HG02938 (cell line): Measurements from ENCODE around the gene CNOT4.
"Not testable (repeated sequence)": the region's sequence is repeated elsewhere in the genome, so short reads cannot be mapped to it uniquely, and the experiment has no call there.

ENCODE experiments used
- ATAC-seq: cut with Tn5 transposase; IDR thresholded peaks from one replicate; pipeline ENCODE4 v1.9.1; 2021; ENCODE audit warnings: mild to moderate bottlenecking, moderate library complexity; ENCODE audit not compliant: unreplicated experiment

Gene CNOT4

DNA sequence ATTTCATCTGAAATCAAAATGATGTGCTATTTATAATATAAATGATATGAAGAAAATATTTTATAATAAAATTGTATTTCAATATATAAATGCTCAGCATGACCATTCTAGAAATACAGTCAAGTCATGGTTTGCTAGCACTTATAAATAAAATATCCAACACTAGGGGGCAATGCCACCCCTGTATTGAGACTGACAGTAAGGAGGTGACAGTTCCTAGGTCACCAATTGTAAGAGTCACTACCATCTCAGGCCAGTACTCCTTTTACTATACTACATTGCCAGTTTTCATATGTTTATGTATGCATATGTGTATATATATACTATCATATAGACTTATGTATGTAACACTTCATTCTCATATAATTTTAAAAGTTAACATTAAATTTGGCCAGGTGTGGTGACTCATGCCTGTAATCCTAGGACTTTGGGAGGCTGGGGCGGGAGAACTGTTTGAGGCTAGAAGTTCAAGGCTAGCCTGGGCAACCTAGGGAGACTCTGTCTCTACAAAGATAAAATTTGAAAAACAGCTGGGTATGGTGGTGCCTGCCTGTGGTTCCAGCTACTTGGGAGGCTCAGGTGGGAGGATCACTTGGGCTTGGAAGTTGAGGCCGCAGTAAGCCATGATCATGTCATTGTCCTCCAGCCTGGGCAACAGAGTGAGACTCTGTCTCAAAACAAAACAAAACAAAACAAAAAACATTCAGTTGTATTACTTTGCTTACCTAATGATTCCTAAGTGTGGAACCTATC, 2.4 kb upstream of the CNOT4 start:
- ATAC-seq, result peak; percentile 41

DNA sequence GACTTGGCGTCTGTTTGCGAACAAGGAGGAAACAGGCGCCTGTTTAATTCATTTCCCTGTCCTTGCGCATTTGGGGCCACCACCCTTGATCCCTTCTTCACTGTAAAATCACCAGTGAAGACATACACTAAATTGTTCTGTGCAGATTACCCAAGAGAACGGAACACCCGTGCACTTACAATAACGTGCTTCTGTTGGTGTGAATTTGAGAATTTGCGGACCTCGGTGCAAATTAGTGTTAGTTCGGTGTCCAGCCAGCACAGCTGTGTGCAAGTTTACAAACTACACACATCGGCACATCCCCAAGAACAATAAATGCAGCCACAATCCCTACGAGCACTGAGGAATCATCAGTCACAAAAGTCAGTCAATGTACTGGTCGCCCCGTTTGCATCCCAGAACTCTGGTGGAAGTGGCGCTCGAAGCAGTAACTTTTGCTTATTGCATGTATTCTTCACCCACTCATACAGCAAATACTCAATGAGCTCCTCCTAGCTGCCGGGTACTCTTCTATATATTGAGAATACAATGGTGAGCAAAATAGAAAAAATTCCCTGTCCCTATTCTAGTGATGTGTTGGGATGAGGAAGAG, 786 bp upstream of the CNOT4 start:
- ATAC-seq, result no peak

DNA sequence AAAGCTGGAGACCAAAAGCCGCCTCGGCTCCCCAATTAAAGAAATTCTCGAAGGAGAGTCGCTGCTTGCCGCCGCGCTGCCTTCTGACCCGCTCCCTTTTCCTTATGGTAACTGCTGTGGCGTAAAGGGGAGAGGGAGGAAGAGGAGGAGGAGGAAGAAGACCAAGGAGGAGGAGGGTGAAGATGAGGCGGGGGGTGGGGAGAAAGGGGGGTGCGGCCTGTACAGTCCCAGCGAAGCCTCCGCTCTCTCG, 388 bp downstream of the CNOT4 start:
- no peak for ATAC-seq

DNA sequence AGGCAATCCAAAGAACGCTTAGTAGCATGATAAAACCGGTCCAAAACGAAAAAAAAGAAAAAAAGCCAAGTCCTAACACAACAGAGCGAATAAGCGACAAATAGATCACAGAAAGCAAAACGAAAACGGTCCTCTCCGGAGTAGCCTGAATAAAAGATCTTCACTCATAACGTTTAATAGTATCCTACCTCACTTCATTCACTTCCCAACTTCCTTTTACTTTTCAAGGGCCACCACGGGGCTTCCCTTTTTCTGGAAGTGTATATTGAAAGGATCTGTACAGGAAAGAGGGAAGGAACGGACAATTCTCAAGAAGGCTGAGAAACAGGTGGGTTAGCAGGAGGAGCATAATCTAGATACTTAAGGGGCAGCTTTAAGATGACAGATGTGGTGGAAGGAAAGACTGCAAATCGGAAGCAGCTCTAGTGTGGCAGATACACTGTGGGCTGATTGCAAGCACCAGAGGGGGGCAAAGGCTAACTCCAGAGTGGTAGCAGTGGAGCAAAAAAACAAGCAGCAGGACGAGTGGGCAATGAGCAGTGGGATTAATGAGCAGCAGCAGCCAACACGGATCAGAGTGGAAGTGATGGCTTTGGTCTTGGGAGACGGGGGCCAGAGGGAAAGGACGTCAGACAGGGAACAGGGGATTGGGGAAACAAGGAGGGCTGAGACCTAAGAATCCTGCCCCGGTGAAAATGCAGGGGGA, 866 bp downstream of the CNOT4 start:
- ATAC-seq, result peak; percentile 30

DNA sequence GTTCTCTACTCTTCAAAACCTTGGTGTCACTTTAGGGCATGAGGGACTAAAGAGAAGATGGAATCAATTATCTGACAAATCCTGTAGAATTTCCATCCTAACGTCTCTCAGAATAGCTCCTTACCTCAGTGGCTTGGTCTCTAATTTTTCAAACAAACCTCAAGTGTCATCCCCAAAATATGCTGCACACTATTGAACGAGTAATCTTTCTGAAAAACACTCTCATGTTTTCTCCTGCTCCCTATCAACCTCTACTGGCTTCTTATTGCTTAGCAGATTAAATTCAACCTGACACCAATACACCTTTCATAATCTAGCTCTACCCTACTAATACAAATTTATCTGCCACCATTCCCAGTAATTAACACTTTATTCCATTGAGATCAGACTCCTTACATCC, 8.5 kb downstream of the CNOT4 start:
- ATAC-seq, result no peak

DNA sequence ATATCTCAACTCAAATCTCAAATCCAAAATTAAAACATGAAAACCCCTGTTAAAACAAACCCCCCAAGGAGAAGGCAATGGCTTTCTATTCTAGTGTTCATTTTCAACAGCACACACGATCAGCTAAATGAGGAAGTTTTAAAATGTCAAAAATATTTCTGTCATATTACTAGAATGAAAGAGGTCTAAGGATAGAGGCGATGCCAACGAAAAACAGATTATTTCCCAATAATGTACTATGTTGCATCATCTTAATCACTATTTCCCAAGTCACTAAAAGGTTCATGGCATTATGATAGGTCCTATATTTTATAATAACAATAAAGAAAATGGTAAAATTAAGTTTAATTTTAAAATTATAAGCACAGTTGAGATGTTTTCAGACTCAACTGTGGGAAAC, 10.1 kb downstream of the CNOT4 start:
- ATAC-seq, result no peak

DNA sequence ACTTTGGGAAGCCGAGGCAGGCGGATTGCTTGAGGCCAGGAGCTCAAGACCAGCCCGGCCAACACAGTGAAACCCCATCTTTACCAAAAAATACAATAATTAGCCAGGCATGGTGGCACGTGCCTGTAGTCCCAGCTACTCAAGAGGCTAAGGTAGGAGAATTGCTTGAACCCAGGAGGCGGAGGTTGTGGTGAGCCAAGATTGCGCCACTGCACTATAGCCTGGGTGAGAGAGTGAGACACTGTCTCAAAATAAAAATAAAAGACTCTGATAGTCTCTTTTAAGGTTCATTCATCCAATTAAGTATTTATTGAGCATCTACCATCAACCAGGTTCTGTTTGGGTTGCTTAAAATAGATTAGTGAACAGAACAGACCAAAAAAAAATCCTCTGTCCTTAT, 12.7 kb downstream of the CNOT4 start:
- not testable (repeated sequence) for ATAC-seq

DNA sequence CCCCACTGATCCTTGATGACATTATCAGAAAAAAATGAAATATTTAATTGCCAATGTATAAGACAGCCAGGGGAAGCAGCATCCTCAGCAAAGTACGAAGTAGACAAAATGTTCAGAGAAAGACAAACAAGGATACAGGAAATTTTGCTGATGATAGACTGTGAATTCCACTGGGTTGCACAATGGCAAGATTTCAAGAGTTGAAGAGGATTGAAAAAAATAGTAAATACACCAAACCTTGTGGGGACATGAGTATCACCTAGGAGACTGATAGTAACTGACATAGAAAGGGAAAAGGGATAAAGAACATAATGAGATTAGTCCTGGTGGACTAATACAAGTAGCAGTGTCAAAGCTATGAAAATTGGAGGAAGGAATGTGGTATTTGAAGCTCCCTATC, 16.5 kb downstream of the CNOT4 start:
- ATAC-seq, result no peak

DNA sequence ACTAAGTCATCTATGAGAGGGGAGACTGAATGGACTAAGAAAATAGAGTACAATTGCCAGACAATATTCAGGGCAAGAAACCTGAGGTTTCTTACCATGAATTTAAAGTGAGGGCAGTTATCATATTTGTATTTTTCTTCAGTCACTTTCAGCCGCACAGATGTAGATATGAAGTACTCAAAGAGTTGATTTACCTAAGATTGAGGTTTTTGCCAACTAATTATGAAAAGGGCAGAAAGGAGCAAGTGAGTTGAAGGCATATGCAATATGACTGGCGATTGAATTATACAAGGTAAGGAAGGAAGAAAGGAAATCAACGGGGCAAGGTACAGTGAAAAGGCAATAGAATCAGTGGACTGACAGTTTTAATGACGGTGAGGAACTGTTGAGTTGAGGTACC, 17.8 kb downstream of the CNOT4 start:
- ATAC-seq, result no peak

DNA sequence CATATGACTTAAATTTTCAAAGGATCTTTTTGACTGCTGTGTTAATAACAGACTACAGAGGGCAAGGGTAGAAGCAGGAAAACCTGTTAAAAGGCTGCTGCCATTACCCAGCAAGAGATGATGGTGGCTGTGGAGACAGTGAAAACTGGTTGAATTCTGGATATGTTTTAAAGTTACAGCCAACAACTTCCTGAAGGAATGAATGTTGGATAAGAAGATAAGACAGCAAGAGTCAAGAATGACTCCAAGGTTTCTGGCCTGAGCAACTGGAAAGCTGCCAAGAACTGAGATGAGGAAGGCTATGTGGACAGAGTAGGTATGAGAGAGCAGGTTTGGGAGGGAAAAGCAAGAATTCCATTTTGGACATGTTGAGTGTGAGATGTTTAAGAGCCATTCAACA, 19.1 kb downstream of the CNOT4 start:
- ATAC-seq, result no peak

DNA sequence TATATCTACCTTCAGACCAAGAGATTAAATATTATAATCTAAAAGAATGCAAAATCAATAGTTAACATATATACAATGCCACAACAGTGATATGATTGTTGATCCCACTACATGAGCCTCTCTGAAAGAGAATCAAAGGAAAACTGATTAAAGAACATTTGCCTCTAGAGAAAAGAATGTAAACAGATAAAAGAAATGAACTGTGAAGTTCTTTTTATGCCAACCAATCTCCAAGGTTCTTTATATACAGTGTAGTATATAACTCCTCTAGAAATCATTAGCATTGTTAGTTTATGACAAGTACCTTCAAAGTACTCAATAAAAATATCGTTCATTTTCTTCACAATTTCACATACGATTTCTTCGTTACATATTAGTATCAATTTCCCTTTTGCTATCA, 20.1 kb downstream of the CNOT4 start:
- ATAC-seq, result no peak

DNA sequence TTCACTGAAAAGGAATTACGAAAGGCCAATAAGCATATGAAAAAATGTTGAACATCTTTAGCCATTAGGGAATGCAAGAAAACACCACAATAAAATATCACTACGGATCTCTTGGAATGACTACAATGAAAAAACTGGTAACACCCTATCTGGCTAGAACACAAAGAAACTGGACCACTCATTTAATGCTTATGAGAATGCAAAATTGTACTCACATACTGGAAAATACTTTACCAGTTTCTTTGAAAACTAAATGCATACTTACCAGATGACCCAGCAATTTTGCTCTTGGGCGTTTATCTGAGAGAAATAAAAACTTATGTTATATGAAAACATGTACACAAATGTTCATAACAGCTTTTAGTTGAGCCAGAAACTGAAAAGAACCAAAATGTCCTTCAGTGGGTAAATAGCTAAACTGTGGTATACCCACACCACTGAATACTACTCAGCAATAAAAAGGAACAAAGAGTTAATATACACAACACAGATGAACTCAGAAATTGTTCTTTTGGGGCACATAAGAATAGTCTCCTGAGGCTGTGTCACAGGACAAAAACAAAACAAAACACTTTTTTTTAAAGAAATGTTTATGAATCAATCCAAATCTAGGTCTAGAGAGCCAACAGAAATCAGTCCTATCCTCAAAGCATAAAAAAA, 23.5 kb downstream of the CNOT4 start:
- ATAC-seq, result no peak

DNA sequence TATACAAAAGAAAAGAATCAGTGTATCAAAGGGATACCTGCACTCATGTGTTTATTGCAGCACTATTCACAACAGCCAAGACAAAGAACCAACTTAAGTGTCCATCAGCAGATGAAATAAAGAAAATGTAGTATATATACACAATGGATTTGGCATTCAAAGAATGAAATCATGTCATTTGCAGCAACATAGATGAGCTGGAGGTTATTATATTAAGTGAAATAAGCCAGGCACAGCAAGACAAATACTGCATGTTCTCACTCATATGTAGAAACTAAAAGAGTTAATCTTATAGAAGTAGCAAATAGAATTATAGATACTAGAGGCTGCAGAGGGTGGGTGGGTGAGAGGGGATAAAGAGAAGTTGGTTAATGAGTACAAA, 28.3 kb downstream of the CNOT4 start:
- no peak for ATAC-seq

DNA sequence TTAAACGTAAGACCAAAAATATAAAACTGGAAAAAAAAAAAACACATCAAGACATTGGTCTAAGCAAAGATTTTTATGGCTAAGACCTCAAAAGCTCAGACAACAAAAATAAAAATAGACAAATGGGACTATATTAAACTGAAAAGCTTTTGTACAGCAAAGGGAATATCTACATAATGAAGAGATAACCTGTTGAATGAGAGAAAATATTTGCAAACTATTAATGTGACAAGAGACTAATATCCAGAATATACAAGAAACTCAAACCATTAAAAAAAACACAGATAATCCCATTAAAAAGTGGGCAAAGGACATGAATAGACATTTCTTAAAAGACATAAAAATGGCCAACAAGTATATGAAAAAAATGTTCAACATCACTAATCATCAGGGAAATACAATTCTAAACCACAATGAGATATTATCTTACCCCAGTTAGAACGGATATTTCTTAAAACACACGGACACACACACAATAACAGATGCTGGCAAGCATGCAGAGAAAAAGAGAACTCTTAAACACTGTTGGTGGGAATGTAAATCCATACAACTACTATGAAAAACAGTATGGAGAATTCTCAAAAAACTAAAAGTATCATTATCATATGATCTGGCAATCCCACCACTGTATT, 28.8 kb downstream of the CNOT4 start:
- ATAC-seq, result no peak

DNA sequence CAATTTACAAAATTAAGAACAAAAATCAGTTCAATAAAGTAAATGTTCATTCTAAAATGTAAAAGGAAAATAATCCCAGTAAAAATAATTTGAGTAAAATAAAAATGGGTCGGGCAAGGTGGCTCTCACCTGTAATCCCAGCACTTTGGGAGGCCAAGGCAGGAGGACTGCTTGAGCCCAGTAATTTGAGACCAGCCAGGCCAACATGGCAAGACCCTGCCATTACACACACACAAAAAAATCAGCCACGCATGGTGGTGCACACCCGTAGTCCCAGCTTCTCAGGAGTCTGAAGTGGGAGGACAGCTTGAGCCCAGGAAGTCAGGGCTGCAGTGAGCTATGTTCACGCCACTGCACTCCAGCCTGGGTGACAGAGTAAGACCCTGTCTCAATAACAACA, 34.4 kb downstream of the CNOT4 start:
- ATAC-seq, result no peak

DNA sequence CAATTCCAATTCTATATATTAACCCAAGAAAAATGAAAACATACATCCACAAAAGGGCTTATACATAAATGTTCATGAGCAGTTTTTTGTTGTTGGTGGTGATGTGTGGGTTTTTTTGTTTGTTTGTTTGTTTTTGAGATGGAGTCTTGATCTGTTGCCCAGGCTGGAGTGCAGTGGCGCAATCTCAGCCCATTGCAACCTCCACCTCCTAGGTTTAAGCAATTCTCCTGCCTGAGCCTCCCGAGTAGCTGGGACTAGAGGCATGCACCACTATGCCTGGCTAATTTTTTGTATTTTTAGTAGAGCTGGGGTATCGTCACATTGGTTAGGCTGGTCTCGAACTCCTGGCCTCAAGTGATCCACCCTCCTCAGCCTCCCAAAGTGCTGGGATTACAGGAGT, 40.2 kb downstream of the CNOT4 start:
- ATAC-seq, result not testable (repeated sequence)

DNA sequence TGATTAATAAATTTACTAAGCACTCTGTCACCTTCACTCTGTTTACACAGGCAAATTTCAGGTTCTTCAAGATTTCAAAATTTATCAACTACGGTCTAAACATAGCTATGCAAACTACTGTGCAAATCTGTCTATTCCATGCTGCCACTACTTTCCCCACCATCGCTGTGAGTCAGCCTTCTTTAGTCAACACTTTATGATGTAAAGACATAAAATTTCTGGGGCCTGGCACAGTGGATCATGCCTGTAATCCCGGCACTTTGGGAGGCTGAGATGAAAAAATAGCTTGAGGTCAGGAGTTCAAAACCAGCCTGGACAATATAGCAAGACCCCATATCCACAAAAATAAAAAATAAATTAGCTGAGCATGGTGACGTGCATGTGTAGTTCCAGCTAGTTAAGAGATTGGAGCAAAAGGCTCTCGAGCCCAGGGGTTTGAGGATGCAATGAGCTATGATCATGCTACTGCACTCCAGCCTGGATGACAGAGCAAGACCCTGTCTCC, 42.6 kb downstream of the CNOT4 start:
- ATAC-seq, result no peak

DNA sequence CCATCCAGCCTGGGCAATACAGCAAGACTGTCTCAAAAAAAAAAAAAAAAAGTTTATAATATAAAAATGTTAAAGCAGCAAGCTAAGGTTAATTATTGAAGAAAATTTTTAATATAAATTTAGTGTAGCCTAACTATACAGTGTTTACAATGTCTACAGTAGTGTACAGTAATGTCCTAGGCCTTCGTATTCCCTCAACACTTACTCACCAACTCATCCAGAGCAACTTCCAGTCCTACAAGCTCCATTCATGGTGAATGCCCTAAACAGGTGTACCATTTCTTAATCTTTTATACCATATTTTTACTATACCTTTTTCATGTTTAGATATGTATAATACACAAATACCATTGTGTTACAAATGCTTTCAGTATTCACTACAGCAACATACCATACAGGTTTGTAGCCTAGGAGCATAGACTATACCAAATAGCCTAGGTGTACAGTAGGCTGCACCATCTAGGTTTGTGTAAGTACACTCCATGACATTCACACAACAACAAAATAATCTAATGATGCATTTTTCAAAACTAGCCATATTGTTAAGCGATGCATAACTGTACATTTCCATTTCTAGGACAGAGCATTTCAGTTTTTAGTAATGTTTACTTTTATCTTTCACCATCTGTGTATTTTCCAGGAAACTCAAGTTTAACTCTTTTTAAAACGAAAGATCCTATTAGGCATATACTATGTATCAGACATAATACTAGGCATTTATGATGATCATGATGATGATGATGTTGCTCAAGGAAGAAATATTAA, 43.3 kb downstream of the CNOT4 start:
- ATAC-seq, result no peak

DNA sequence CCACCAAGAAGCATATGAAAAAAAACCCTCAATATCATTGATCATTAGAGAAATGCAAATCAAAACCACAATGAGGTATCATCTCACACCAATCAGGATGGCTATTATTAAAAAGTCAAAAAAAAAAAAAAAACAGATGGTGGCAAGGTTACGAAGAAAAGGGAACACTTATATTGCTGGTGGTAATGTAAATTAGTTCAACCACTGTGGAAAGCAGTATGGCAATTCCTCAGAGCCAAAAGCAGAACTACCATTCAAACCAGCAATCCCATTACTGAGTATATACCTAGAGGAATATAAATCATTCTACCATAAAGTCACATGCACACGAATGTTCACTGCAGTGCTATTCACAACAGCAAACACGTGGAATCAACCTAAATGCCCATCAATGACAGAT, 46.0 kb downstream of the CNOT4 start:
- ATAC-seq, result no peak

DNA sequence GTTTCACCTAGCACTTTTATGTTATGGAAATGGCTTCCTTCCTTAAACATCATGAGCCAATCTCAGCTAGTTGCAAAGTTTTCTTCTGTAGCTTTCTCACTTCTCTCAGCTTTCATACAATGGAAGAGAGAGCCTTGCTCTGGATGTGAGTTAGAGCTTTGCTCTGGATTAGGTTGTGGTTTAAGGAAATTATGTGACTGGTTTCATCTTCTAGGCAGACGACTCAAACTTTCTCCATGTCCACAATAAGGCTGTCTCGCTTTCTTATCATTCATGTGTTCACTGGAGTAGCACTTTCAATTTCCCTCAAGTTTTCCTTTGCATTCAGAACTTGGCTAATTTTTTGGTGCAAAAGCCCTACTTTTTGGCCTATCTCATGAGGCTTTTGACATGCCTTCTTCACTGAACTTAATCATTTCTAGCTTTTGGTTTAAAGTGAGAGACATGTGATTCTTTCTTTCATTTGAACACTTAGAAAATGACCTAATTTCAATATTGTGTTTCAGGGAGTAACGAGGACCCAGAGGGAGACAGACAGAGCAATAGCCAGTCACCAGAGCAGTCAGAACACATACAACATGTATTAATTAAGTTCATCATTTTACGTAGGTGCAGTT, 49.8 kb downstream of the CNOT4 start:
- no peak for ATAC-seq
